Right lobe of liver (tissue), 6 donors: ENCODE measurements around the gene ADAM11. TPM values are rescaled to one million over a fixed set of nuclear protein-coding genes. Genes with fewer than 3 reads are reported as not detected.
A peak's percentile ranks its signal among the peaks of the same experiment; 100 is the strongest.

ENCODE experiments used
- ATAC-seq, 4 donors: fragments of 200-7000 bp; cut with Tn5 transposase; one replicate each; pipeline ENCODE4 v1.9.1; 2020; ENCODE audit warnings: mild to moderate bottlenecking in 4 of 4, moderate library complexity in 4 of 4
- DNase-seq, 3 donors: peaks; one replicate each; pipeline ENCODE4 v3.0.0-alpha.2; 2020
- H3K27ac ChIP-seq, 3 donors: fragments of 200-600 bp; one replicate each; pipeline ENCODE4 v1.8.0; 2022
- H3K27me3 ChIP-seq, 2 donors: fragments of 200-600 bp; one replicate each; pipeline ENCODE4 v1.8.0; 2022
- H3K36me3 ChIP-seq, 4 donors: fragments of 200-600 bp; sonication (generic) in 1 of 4; one replicate each; pipeline versions ENCODE4 v1.5.1 to v1.8.0; 2017 to 2022; ENCODE audit warnings: control low read depth in 1 of 4
- H3K4me1 ChIP-seq, 4 donors: fragments of 200-600 bp; sonication (generic) in 1 of 4; one replicate each; pipeline versions ENCODE4 v1.5.1 to v1.8.0; 2017 to 2022; ENCODE audit warnings: control low read depth in 1 of 4
- H3K4me3 ChIP-seq, 3 donors: fragments of 200-600 bp; one replicate each; pipeline ENCODE4 v1.8.0; 2022
- H3K9me3 ChIP-seq, 4 donors: fragments of 200-600 bp; sonication (generic) in 1 of 4; one replicate each; pipeline versions ENCODE4 v1.5.1 to v1.8.0; 2017 to 2022; ENCODE audit warnings: control low read depth in 1 of 4
- CTCF ChIP-seq, 4 donors: fragments of 200-600 bp in 3 of 4; fragments of 450-650 bp in 1 of 4; IDR thresholded peaks; one replicate each; pipeline versions ENCODE4 v1.5.1 to v1.8.0; 2016 to 2022; ENCODE audit warnings: antibody characterized with exemption in 4 of 4, mild to moderate bottlenecking in 2 of 4
- POLR2A ChIP-seq: fragments of 450-650 bp; IDR thresholded peaks from one replicate; pipeline ENCODE4 v1.6.1; 2017; ENCODE audit warnings: antibody characterized with exemption, mild to moderate bottlenecking
- WGBS: methylation state at CpG from one replicate; pipeline ENCODE4 v1.1.6; 2018; ENCODE audit warnings: low coverage, low lambda C conversion rate; ENCODE audit not compliant: insufficient coverage; ENCODE audit errors: missing lambda C conversion rate; 5-methylcytosine and 5-hydroxymethylcytosine counted together
- intact Hi-C, 2 donors: fragments of 100-400 bp; cut with DNase I; formaldehyde crosslinking; loops; one replicate each; pipeline versions ENCODE4 v1.11.2 to v1.14.1; 2022
- total RNA-seq, 6 experiments: library from RNA; depleted of rRNA in 2 of 6; stranded (reverse); fragments of >200 nt in 2 of 6; fragmentation: NEBNext Ultra II Directional in 3 of 6; extraction: Animal tissue kit (Norgen Biotek cat#: 25700) in 3 of 6; gene quantifications; one replicate each; pipeline versions ENCODE4 v1.1.0 to v1.2.4, GENCODE V29; 2016 to 2023
- donor health status: DM: no; HTN: yes; CAD: no.
- donor health status: DM: no; HTN: no; CAD: no.
- donor health status: DM: no; HTN: no; CAD: no.
- donor health status: DM: no; HTN: yes; CAD: no.
- donor health status: DM: no; HTN: yes; CAD: no.

ADAM11 gene
- total RNA-seq, 6 experiments from 2014 or later: 0.04 to 0.12 (median 0.08) TPM; not detected in 2

- H3K36me3 ChIP-seq: no peaks in the 10 kb centered on the region
- no peak overlapping the region for H3K27ac ChIP-seq
- WGBS: 8% methylated on average over 15 of the region's 36 CpGs
- H3K4me3 ChIP-seq: peak overlapping the region; percentile 17 to 36 (median 27)
- H3K9me3 ChIP-seq: no peaks in the 10 kb centered on the region
- no peaks in the 10 kb centered on the region for H3K27me3 ChIP-seq
- intact Hi-C loops: loop anchor here in 1 of 2 donors (5.0 to 10.0 kb wide), 2 partner anchors 88 to 335 kb away; no protein-coding TSS in a partner anchor
- DNase-seq (peak; percentile 73 to 80 (median 78)), ATAC-seq (peak; percentile 40 to 50 (median 46))
- TF ChIP-seq POLR2A (no peak), CTCF (IDR thresholded peaks at IDR 0.05) (peak; percentile 71 to 96 (median 90))
- H3K4me1 ChIP-seq: peaks cover 0 to 13% (median 3%) of the 10 kb centered on the region in 4 donors
Observed at GRCh38 chr17:44779211-44780025, 20.6 kb downstream of the ADAM11 start.

- Histone ChIP-seq H3K9me3 (no peaks in the 10 kb centered on the region), H3K27ac (no peak overlapping the region), H3K27me3 (no peaks in the 10 kb centered on the region), H3K4me3 (no peak overlapping the region), H3K4me1 (peaks cover 0 to 9% (median 1%) of the 10 kb centered on the region in 4 donors), H3K36me3 (no peaks in the 10 kb centered on the region)
- ATAC-seq: no peak
- intact Hi-C loops: no loop called here
- TF ChIP-seq POLR2A: no peak
- no peak for TF ChIP-seq CTCF (IDR thresholded peaks at IDR 0.05)
- DNase-seq: no peak
- 72% methylated on average over 7 of the region's 12 CpGs for WGBS
Observed at GRCh38 chr17:44780161-44780560, 21.4 kb downstream of the ADAM11 start.

GRCh38 chr17:44780845-44781480 lies 22.2 kb downstream of the ADAM11 start:
- Histone ChIP-seq H3K9me3 (no peaks in the 10 kb centered on the region), H3K36me3 (no peaks in the 10 kb centered on the region), H3K27ac (no peak overlapping the region), H3K27me3 (no peaks in the 10 kb centered on the region), H3K4me1 (peaks cover 0 to 7% (median 0%) of the 10 kb centered on the region in 4 donors), H3K4me3 (no peak overlapping the region)
- no peak for TF ChIP-seq POLR2A
- no peak for TF ChIP-seq CTCF (IDR thresholded peaks at IDR 0.05)
- ATAC-seq (no peak), DNase-seq (peak in 1 of 3 donors; percentile 46)
- intact Hi-C loops: no loop called here
- WGBS: 60% methylated on average over 1 of the region's 14 CpGs

GRCh38 chr17:44781551-44782325 lies 22.9 kb downstream of the ADAM11 start:
- DNase-seq: peak in 1 of 3 donors; percentile 47
- Histone ChIP-seq H3K27me3 (no peaks in the 10 kb centered on the region), H3K27ac (peak overlapping the region in 1 of 3 donors; percentile 24), H3K4me3 (no peak overlapping the region), H3K4me1 (peaks cover 0 to 7% (median 0%) of the 10 kb centered on the region in 4 donors), H3K36me3 (no peaks in the 10 kb centered on the region), H3K9me3 (no peaks in the 10 kb centered on the region)
- 23% methylated on average over 3 of the region's 17 CpGs for WGBS
- intact Hi-C loops: no loop called here
- ATAC-seq: peak in 2 of 4 donors; percentile 3 to 18
- no peak for TF ChIP-seq POLR2A
- TF ChIP-seq CTCF (IDR thresholded peaks at IDR 0.05): no peak
